HG03432 (cell line): Measurements from ENCODE around the gene CDH23.

Experiments
- ATAC-seq: cut with Tn5 transposase; IDR thresholded peaks from one replicate; pipeline ENCODE4 v1.9.1; 2021; ENCODE audit warnings: mild to moderate bottlenecking, moderate library complexity; ENCODE audit not compliant: unreplicated experiment

The CDH23 gene

GRCh38 chr10:71511206-71511605 lies 114.5 kb downstream of the CDH23 start:
- ATAC-seq = no peak

GRCh38 chr10:71512312-71512711 lies 115.6 kb downstream of the CDH23 start:
- no peak for ATAC-seq

- ATAC-seq = no peak
Measured at GRCh38 chr10:71512761-71513539, 116.2 kb downstream of the CDH23 start.

GRCh38 chr10:71513540-71513853 lies 116.8 kb downstream of the CDH23 start:
- ATAC-seq = no peak

GRCh38 chr10:71513936-71514335 lies 117.2 kb downstream of the CDH23 start:
- ATAC-seq = no peak

GRCh38 chr10:71515531-71516172 lies 118.9 kb downstream of the CDH23 start:
- ATAC-seq = no peak

- no peak for ATAC-seq
Measured at GRCh38 chr10:71516890-71517289, 120.2 kb downstream of the CDH23 start.

GRCh38 chr10:71517298-71518169 lies 120.8 kb downstream of the CDH23 start:
- no peak for ATAC-seq

GRCh38 chr10:71520042-71520441 lies 123.3 kb downstream of the CDH23 start:
- no peak for ATAC-seq

- no peak for ATAC-seq
Measured at GRCh38 chr10:71521504-71522441, 125.1 kb downstream of the CDH23 start.

- no peak for ATAC-seq
Measured at GRCh38 chr10:71522442-71523144, 125.9 kb downstream of the CDH23 start.

GRCh38 chr10:71523756-71524155 lies 127.0 kb downstream of the CDH23 start:
- ATAC-seq = no peak

- ATAC-seq = no peak
Measured at GRCh38 chr10:71525092-71525491, 128.4 kb downstream of the CDH23 start.

GRCh38 chr10:71525721-71526120 lies 129.0 kb downstream of the CDH23 start:
- no peak for ATAC-seq

GRCh38 chr10:71526653-71527052 lies 129.9 kb downstream of the CDH23 start:
- ATAC-seq = no peak

- ATAC-seq = no peak
Measured at GRCh38 chr10:71527135-71527534, 130.4 kb downstream of the CDH23 start.

GRCh38 chr10:71528371-71529206 lies 131.9 kb downstream of the CDH23 start:
- no peak for ATAC-seq

- ATAC-seq = no peak
Measured at GRCh38 chr10:71529207-71529827, 132.6 kb downstream of the CDH23 start.

GRCh38 chr10:71530781-71531180 lies 134.1 kb downstream of the CDH23 start:
- no peak for ATAC-seq
